B cell (primary cell): ENCODE measurements around the gene CRIP3. TPM values are rescaled to one million over a fixed set of nuclear protein-coding genes. Genes with fewer than 3 reads are reported as not detected.

Experiments
- ATAC-seq: fragments of 200-7000 bp; cut with Tn5 transposase; one replicate; pipeline ENCODE4 v1.10.0; 2021; ENCODE audit warnings: low read depth, mild to moderate bottlenecking, moderate number of reproducible peaks, moderate library complexity
- CTCF ChIA-PET: fragments of 350-600 bp; sonication (Branson Sonifier 250); formaldehyde crosslinking; loops from one replicate; lab custom pipeline; 2021; ENCODE audit warnings: antibody characterized with exemption, inconsistent platforms; lab: Charles Lee
- POLR2A ChIA-PET: fragments of 350-600 bp; sonication (Branson Sonifier 250); formaldehyde crosslinking; loops from one replicate; lab custom pipeline; 2021; ENCODE audit warnings: antibody characterized with exemption; lab: Charles Lee
- DNase-seq: peaks from one replicate; pipeline ENCODE4 v3.0.0; 2013
- H2AFZ ChIP-seq: 2 replicates; pipeline ENCODE4 v1.6.1; 2012; ENCODE audit warnings: mild to moderate bottlenecking, low read depth, low read length; ENCODE audit not compliant: insufficient read depth, poor library complexity, severe bottlenecking
- H3K27ac ChIP-seq, 2 donors: 1 replicate in 1 of 2; 2 replicates in 1 of 2; pipeline ENCODE4 v1.5.1; 2012 to 2013; ENCODE audit warnings: low read length in 2 of 2, mild to moderate bottlenecking in 2 of 2, moderate library complexity in 1 of 2
- H3K27me3 ChIP-seq, 4 experiments: fragments of 200-600 bp in 1 of 4; sonication (generic) in 1 of 4; replicated peaks in 1 of 4; 1 replicate in 2 of 4; 2 replicates in 2 of 4; pipeline versions ENCODE4 v1.6.1 to v1.7.0; 2013 to 2016; ENCODE audit warnings: low read length in 3 of 4, mild to moderate bottlenecking in 2 of 4, mixed read lengths in 1 of 4, moderate library complexity in 1 of 4; ENCODE audit not compliant: insufficient read depth in 4 of 4, control insufficient read depth in 3 of 4; ENCODE audit errors: control extremely low read depth in 1 of 4
- H3K36me3 ChIP-seq, 2 experiments: replicated peaks in 1 of 2; 1 replicate in 1 of 2; 2 replicates in 1 of 2; pipeline versions ENCODE4 v1.6.1 to v1.7.1; 2013; ENCODE audit warnings: low read length in 1 of 2; ENCODE audit not compliant: insufficient read depth in 2 of 2, control insufficient read depth in 1 of 2; ENCODE audit errors: control extremely low read depth in 1 of 2, extremely low read depth in 1 of 2
- H3K4me1 ChIP-seq, 2 donors: fragments of 200-600 bp in 1 of 2; sonication (generic) in 1 of 2; 1 replicate in 1 of 2; 2 replicates in 1 of 2; pipeline versions ENCODE4 v1.5.1 to v1.6.1; 2013 to 2017; ENCODE audit warnings: low read length in 2 of 2; ENCODE audit not compliant: control insufficient read depth in 2 of 2, insufficient read depth in 2 of 2
- H3K4me2 ChIP-seq: replicated peaks from 2 replicates; pipeline ENCODE3; 2012; ENCODE audit warnings: mild to moderate bottlenecking, low read depth, low read length; ENCODE audit not compliant: poor library complexity, severe bottlenecking
- H3K4me3 ChIP-seq, 5 experiments: fragments of 200-600 bp in 1 of 5; sonication (generic) in 1 of 5; 1 replicate in 3 of 5; 2 replicates in 2 of 5; pipeline versions ENCODE4 v1.5.1 to v1.7.0; 2011 to 2016; ENCODE audit warnings: low read length in 4 of 5, mild to moderate bottlenecking in 4 of 5, low read depth in 2 of 5, control low read depth in 1 of 5, moderate library complexity in 1 of 5; ENCODE audit not compliant: insufficient read depth in 1 of 5; ENCODE audit errors: control extremely low read depth in 1 of 5, extremely low read depth in 1 of 5
- H3K79me2 ChIP-seq: fragments of 200-600 bp; sonication (generic); one replicate; pipeline ENCODE4 v1.6.0; 2016; ENCODE audit warnings: low read length; ENCODE audit not compliant: control insufficient read depth, insufficient read depth
- H3K9ac ChIP-seq: fragments of 200-600 bp; sonication (generic); 2 replicates; pipeline ENCODE4 v1.6.1; 2017; ENCODE audit warnings: mild to moderate bottlenecking, low read length, moderate library complexity
- H3K9me3 ChIP-seq, 3 donors: one replicate each; pipeline versions ENCODE4 v1.6.1 to v1.7.1; 2013; ENCODE audit warnings: low read length in 2 of 3; ENCODE audit not compliant: control insufficient read depth in 2 of 3, insufficient read depth in 1 of 3; ENCODE audit errors: control extremely low read depth in 1 of 3
- H4K20me1 ChIP-seq: 2 replicates; pipeline ENCODE4 v1.6.0; 2012; ENCODE audit warnings: mild to moderate bottlenecking, low read length; ENCODE audit not compliant: insufficient read depth, control insufficient read depth, poor library complexity, severe bottlenecking
- H3K27ac Mint-ChIP-seq: one replicate; pipeline ENCODE4 v1.8.0; 2021; ENCODE audit warnings: mixed read lengths
- H3K27me3 Mint-ChIP-seq: one replicate; pipeline ENCODE4 v1.8.0; 2021; ENCODE audit warnings: mixed read lengths
- H3K4me1 Mint-ChIP-seq: one replicate; pipeline ENCODE4 v1.8.0; 2021; ENCODE audit warnings: mixed read lengths
- H3K4me3 Mint-ChIP-seq: one replicate; pipeline ENCODE4 v1.8.0; 2021; ENCODE audit warnings: mixed read lengths
- H3K9me3 Mint-ChIP-seq: one replicate; pipeline ENCODE4 v1.8.0; 2022; ENCODE audit warnings: mixed read lengths; ENCODE audit not compliant: insufficient read depth
- CTCF ChIP-seq: fragments of 200-600 bp; IDR thresholded peaks from one replicate; pipeline ENCODE4 v1.8.0; 2022; ENCODE audit warnings: antibody characterized with exemption, mild to moderate bottlenecking
- EZH2 ChIP-seq: IDR thresholded peaks from 2 replicates; pipeline ENCODE4 v1.6.1; 2012; ENCODE audit warnings: borderline replicate concordance, low read depth, mild to moderate bottlenecking, moderate library complexity, low read length; ENCODE audit not compliant: insufficient read depth, poor library complexity, severe bottlenecking
- WGBS: methylation state at CpG from one replicate; pipeline ENCODE4 v1.1.5; 2013; ENCODE audit warnings: missing lambda C conversion rate; ENCODE audit not compliant: insufficient coverage; 5-methylcytosine and 5-hydroxymethylcytosine counted together
- intact Hi-C: fragments of 100-400 bp; cut with micrococcal nuclease; formaldehyde crosslinking; loops from one replicate; pipeline ENCODE4 v1.10.0; 2022
- polyA plus RNA-seq: library from polyadenylated mRNA; depleted of rRNA; stranded (reverse); fragments of >200 nt; gene quantifications from 2 replicates; pipeline ENCODE4 v1.2.3, GENCODE V29; 2012
- total RNA-seq, 2 donors: library from RNA; stranded (reverse); fragments of 120-200 nt in 1 of 2; gene quantifications; 1 replicate in 1 of 2; 2 replicates in 1 of 2; pipeline versions ENCODE4 v1.2.3 to v1.2.4, GENCODE V29; 2013 to 2022

CRIP3 gene
- total and polyA plus RNA-seq, 2 donors (not counting 1 experiment from before 2014, with no cell fraction given): 25.8 to 64.6 TPM

- no peaks in the 10 kb centered on the region for H3K4me1 Mint-ChIP-seq
- Histone ChIP-seq H3K27me3 (peaks cover 0 to 12% (median 1%) of the 10 kb centered on the region in 4 experiments), H3K9me3 (no peaks in the 10 kb centered on the region), H4K20me1 (no peaks in the 10 kb centered on the region), H3K36me3 (no peaks in the 10 kb centered on the region), H2AFZ (no peak overlapping the region), H3K79me2 (no peaks in the 10 kb centered on the region), H3K4me2 (no peak overlapping the region), H3K4me1 (no peaks in the 10 kb centered on the region), H3K27ac (no peak overlapping the region), H3K9ac (no peak overlapping the region), H3K4me3 (no peak overlapping the region)
- intact Hi-C loops: no loop called here
- 89% methylated on average over 4 of the region's 5 CpGs for WGBS
- no peaks in the 10 kb centered on the region for H3K9me3 Mint-ChIP-seq
- TF ChIP-seq EZH2 (no peak), CTCF (no peak)
- H3K27ac Mint-ChIP-seq: no peak overlapping the region
- ATAC-seq (no peak), DNase-seq (no peak)
- CTCF ChIA-PET: no interaction called here
- POLR2A ChIA-PET: no interaction called here
- H3K4me3 Mint-ChIP-seq: no peak overlapping the region
- H3K27me3 Mint-ChIP-seq: peaks cover 10% of the 10 kb centered on the region
These were observed 15.8 kb downstream of the CRIP3 start for GRCh38 chr6:43292763-43293318.

GRCh38 chr6:43292341-43292740, 16.3 kb downstream of the CRIP3 start:
- Histone ChIP-seq H3K79me2 (no peaks in the 10 kb centered on the region), H3K9me3 (no peaks in the 10 kb centered on the region), H2AFZ (no peak overlapping the region), H3K27me3 (peaks cover 0 to 8% (median 1%) of the 10 kb centered on the region in 4 experiments), H3K4me1 (no peaks in the 10 kb centered on the region), H4K20me1 (no peaks in the 10 kb centered on the region), H3K4me3 (no peak overlapping the region), H3K9ac (no peak overlapping the region), H3K4me2 (no peak overlapping the region), H3K27ac (no peak overlapping the region), H3K36me3 (no peaks in the 10 kb centered on the region)
- H3K4me1 Mint-ChIP-seq: no peaks in the 10 kb centered on the region
- CTCF ChIA-PET: interaction anchor here (1.8 kb wide), 1 partner anchor 15 kb away, joined by 4 read pairs; no protein-coding TSS in a partner anchor
- H3K27me3 Mint-ChIP-seq: peaks cover 13% of the 10 kb centered on the region
- intact Hi-C loops: no loop called here
- H3K9me3 Mint-ChIP-seq: no peaks in the 10 kb centered on the region
- TF ChIP-seq EZH2 (no peak), CTCF (no peak)
- ATAC-seq: no peak
- 100% methylated on average over 4 of the region's 6 CpGs for WGBS
- no peak overlapping the region for H3K27ac Mint-ChIP-seq
- H3K4me3 Mint-ChIP-seq: no peak overlapping the region
- DNase-seq: no peak
- POLR2A ChIA-PET: no interaction called here
